Thoracic aorta (tissue), 2 donors: Measurements from ENCODE around the gene CNN3. TPM values are rescaled to one million over a fixed set of nuclear protein-coding genes. Genes with fewer than 3 reads are reported as not detected.

Experiments
- ATAC-seq: fragments of 150-250 bp; one replicate; pipeline ENCODE4 v1.8.0; 2017; ENCODE audit warnings: low read depth; ENCODE audit not compliant: insufficient number of reproducible peaks, low FRiP score
- DNase-seq: peaks from one replicate; pipeline ENCODE4 v3.0.0-alpha.2; 2020; ENCODE audit warnings: low spot score
- H3K27ac ChIP-seq, 2 donors: fragments of 200-600 bp; sonication (generic); 1 replicate in 1 of 2; 2 replicates in 1 of 2; pipeline ENCODE4 v1.5.1; 2016; ENCODE audit warnings: mild to moderate bottlenecking in 2 of 2, moderate library complexity in 2 of 2
- H3K27me3 ChIP-seq: fragments of 200-600 bp; sonication (generic); replicated peaks from 2 replicates; pipeline ENCODE4 v1.6.0; 2016; ENCODE audit warnings: mild to moderate bottlenecking; ENCODE audit not compliant: insufficient read depth
- H3K36me3 ChIP-seq: fragments of 200-600 bp; sonication (generic); one replicate; pipeline ENCODE4 v1.5.1; 2016
- H3K4me1 ChIP-seq, 2 donors: fragments of 200-600 bp; sonication (generic); 1 replicate in 1 of 2; 2 replicates in 1 of 2; pipeline versions ENCODE4 v1.5.1 to v1.6.0; 2016; ENCODE audit warnings: low read depth in 2 of 2, mild to moderate bottlenecking in 1 of 2; ENCODE audit not compliant: control insufficient read depth in 1 of 2
- H3K4me3 ChIP-seq: fragments of 200-600 bp; sonication (generic); 2 replicates; pipeline ENCODE4 v1.5.1; 2016; ENCODE audit warnings: mild to moderate bottlenecking
- H3K9me3 ChIP-seq: fragments of 200-600 bp; sonication (generic); 2 replicates; pipeline ENCODE4 v1.5.1; 2016
- total RNA-seq, 2 donors: library from RNA; depleted of rRNA; stranded (reverse); fragments of >200 nt; gene quantifications; one replicate each; pipeline versions ENCODE4 v1.1.0 to v1.2.3, GENCODE V29; 2016
- TF ChIP-seq, protein P1 (sequence below): fragments of 200-600 bp; sonication (generic); IDR thresholded peaks from one replicate; pipeline ENCODE4 v1.5.1; 2019; ENCODE audit warnings: antibody characterized with exemption

Gene CNN3
- total RNA-seq, 2 donors from 2014 or later: 225 to 257 TPM

- Histone ChIP-seq H3K36me3 (no peaks in the 10 kb centered on the region), H3K4me1 (peaks cover 20 to 57% of the 10 kb centered on the region in 2 donors), H3K9me3 (no peaks in the 10 kb centered on the region), H3K27ac (peak overlapping the region; percentile 99), H3K27me3 (no peaks in the 10 kb centered on the region), H3K4me3 (peak overlapping the region; percentile 92)
- ATAC-seq (no peak), DNase-seq (no peak)
- TF ChIP-seq, protein P1, sequence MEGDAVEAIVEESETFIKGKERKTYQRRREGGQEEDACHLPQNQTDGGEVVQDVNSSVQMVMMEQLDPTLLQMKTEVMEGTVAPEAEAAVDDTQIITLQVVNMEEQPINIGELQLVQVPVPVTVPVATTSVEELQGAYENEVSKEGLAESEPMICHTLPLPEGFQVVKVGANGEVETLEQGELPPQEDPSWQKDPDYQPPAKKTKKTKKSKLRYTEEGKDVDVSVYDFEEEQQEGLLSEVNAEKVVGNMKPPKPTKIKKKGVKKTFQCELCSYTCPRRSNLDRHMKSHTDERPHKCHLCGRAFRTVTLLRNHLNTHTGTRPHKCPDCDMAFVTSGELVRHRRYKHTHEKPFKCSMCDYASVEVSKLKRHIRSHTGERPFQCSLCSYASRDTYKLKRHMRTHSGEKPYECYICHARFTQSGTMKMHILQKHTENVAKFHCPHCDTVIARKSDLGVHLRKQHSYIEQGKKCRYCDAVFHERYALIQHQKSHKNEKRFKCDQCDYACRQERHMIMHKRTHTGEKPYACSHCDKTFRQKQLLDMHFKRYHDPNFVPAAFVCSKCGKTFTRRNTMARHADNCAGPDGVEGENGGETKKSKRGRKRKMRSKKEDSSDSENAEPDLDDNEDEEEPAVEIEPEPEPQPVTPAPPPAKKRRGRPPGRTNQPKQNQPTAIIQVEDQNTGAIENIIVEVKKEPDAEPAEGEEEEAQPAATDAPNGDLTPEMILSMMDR: no peak
These were observed 680 bp upstream of the CNN3 start for GRCh38 chr1:94927405-94928175.

GRCh38 chr1:94926126-94926914, 590 bp downstream of the CNN3 start:
- DNase-seq: no peak
- no peaks in the 10 kb centered on the region for H3K36me3 ChIP-seq
- peak overlapping the region; percentile 92 for H3K4me3 ChIP-seq
- H3K9me3 ChIP-seq: no peaks in the 10 kb centered on the region
- H3K27ac ChIP-seq: peak overlapping the region; percentile 99
- H3K4me1 ChIP-seq: peaks cover 24 to 68% of the 10 kb centered on the region in 2 donors
- TF ChIP-seq, protein P1: peak; percentile 41
- peak; percentile 3 for ATAC-seq
- H3K27me3 ChIP-seq: no peaks in the 10 kb centered on the region

GRCh38 chr1:94925561-94926125, 1.3 kb downstream of the CNN3 start:
- TF ChIP-seq, protein P1: no peak
- H3K36me3 ChIP-seq: no peaks in the 10 kb centered on the region
- peak overlapping the region; percentile 99 for H3K27ac ChIP-seq
- H3K9me3 ChIP-seq: no peaks in the 10 kb centered on the region
- ATAC-seq (peak; percentile 31), DNase-seq (no peak)
- H3K4me3 ChIP-seq: peak overlapping the region; percentile 92
- H3K4me1 ChIP-seq: peaks cover 31 to 68% of the 10 kb centered on the region in 2 donors
- no peaks in the 10 kb centered on the region for H3K27me3 ChIP-seq

DNA sequence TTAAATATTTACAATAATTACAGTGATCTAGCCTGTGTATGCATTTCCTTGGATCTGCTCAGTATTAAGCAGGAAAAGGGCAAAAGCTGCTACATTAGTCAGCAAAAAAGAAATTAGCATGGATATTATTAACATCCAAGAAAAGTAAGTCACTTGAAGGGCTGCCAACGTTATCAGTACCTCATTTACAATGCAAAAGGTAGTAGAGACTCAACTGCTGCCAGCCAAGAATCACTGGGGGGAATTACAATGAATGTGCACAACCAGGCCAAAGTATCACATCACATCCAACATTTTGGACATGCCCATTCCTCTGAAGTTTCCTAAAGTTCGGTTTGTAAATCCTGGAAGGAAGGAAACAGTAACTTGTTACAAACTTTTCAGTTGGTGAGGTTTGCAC, 1.9 kb downstream of the CNN3 start:
- DNase-seq: no peak
- Histone ChIP-seq H3K27ac (peak overlapping the region; percentile 99), H3K4me1 (peaks cover 29 to 68% of the 10 kb centered on the region in 2 donors)

More for the DNA sequence above, 1.9 kb downstream of the CNN3 start:
- Histone ChIP-seq H3K4me3 (peak overlapping the region; percentile 92), H3K36me3 (no peaks in the 10 kb centered on the region), H3K27me3 (no peaks in the 10 kb centered on the region), H3K9me3 (no peaks in the 10 kb centered on the region)
- ATAC-seq: no peak
- TF ChIP-seq, protein P1: no peak
